H9 (cell line): Measurements from ENCODE around the gene PTGER3. TPM values are rescaled to one million over a fixed set of nuclear protein-coding genes. Genes with fewer than 3 reads are reported as not detected.

Experiments used
- DNase-seq: peaks from one replicate; pipeline ENCODE4 v3.0.0-alpha.2; 2017
- H2AFZ ChIP-seq: one replicate; pipeline ENCODE4 v1.6.1; 2013; ENCODE audit warnings: mild to moderate bottlenecking, low read length, control low read depth, moderate library complexity
- H2AK5ac ChIP-seq: 2 replicates; pipeline ENCODE4 v1.6.1; 2013; ENCODE audit warnings: low read length, control low read depth, mixed read lengths; ENCODE audit not compliant: insufficient read length
- H2BK120ac ChIP-seq: one replicate; pipeline ENCODE4 v1.6.1; 2013; ENCODE audit warnings: low read depth, mild to moderate bottlenecking, low read length, control low read depth, inconsistent platforms; ENCODE audit not compliant: poor library complexity, severe bottlenecking
- H2BK12ac ChIP-seq: 2 replicates; pipeline ENCODE4 v1.6.1; 2013; ENCODE audit warnings: low read length, control low read depth, mixed read lengths, low read depth; ENCODE audit not compliant: insufficient read length
- H2BK15ac ChIP-seq: 2 replicates; pipeline ENCODE4 v1.6.1; 2013; ENCODE audit warnings: low read depth, low read length, control low read depth
- H2BK20ac ChIP-seq: one replicate; pipeline ENCODE4 v1.6.1; 2013; ENCODE audit warnings: low read depth, mild to moderate bottlenecking, low read length, control low read depth, inconsistent platforms; ENCODE audit not compliant: poor library complexity, severe bottlenecking
- H2BK5ac ChIP-seq: 2 replicates; pipeline ENCODE4 v1.6.1; 2013; ENCODE audit warnings: low read length, control low read depth, mixed read lengths; ENCODE audit not compliant: insufficient read length
- H3K14ac ChIP-seq: 2 replicates; pipeline ENCODE4 v1.6.1; 2013; ENCODE audit warnings: low read length, control low read depth; ENCODE audit not compliant: insufficient read depth
- H3K18ac ChIP-seq: 2 replicates; pipeline ENCODE4 v1.6.1; 2013; ENCODE audit warnings: low read depth, mild to moderate bottlenecking, mixed read lengths, low read length, control low read depth; ENCODE audit not compliant: insufficient read length
- H3K23ac ChIP-seq: 2 replicates; pipeline ENCODE4 v1.6.1; 2013; ENCODE audit warnings: low read length, control low read depth, mixed read lengths, low read depth; ENCODE audit not compliant: insufficient read length
- H3K23me2 ChIP-seq: 2 replicates; pipeline ENCODE4 v1.6.1; 2013; ENCODE audit warnings: low read depth, mild to moderate bottlenecking, mixed read lengths, low read length, control low read depth; ENCODE audit not compliant: insufficient read length, poor library complexity, severe bottlenecking
- H3K27ac ChIP-seq: 2 replicates; pipeline ENCODE4 v1.5.1; 2013; ENCODE audit warnings: low read length, control low read depth, mixed read lengths, low read depth; ENCODE audit not compliant: insufficient read length
- H3K27me3 ChIP-seq: 2 replicates; pipeline ENCODE4 v1.6.1; 2013; ENCODE audit warnings: low read length, control low read depth, inconsistent platforms; ENCODE audit not compliant: insufficient read depth
- H3K4ac ChIP-seq: 2 replicates; pipeline ENCODE4 v1.6.1; 2013; ENCODE audit warnings: low read depth, mild to moderate bottlenecking, control low read depth, inconsistent platforms, low read length, moderate library complexity
- H3K4me1 ChIP-seq: 2 replicates; pipeline ENCODE4 v1.6.1; 2013; ENCODE audit warnings: low read length, control low read depth, inconsistent platforms; ENCODE audit not compliant: insufficient read depth
- H3K4me2 ChIP-seq: 2 replicates; pipeline ENCODE4 v1.6.1; 2013; ENCODE audit warnings: low read length, control low read depth, mixed read lengths; ENCODE audit not compliant: insufficient read length, insufficient read depth
- H3K56ac ChIP-seq: 2 replicates; pipeline ENCODE4 v1.6.1; 2013; ENCODE audit warnings: low read depth, mild to moderate bottlenecking, mixed read lengths, low read length, control low read depth; ENCODE audit not compliant: insufficient read length
- H3K79me1 ChIP-seq: 2 replicates; pipeline ENCODE4 v1.6.1; 2013; ENCODE audit warnings: low read depth, mild to moderate bottlenecking, moderate library complexity, low read length, control low read depth, inconsistent platforms; ENCODE audit not compliant: insufficient read depth, poor library complexity, severe bottlenecking
- H3K79me2 ChIP-seq: 2 replicates; pipeline ENCODE4 v1.6.1; 2013; ENCODE audit warnings: low read length, control low read depth, inconsistent platforms; ENCODE audit not compliant: insufficient read depth
- H3K9ac ChIP-seq: 2 replicates; pipeline ENCODE4 v1.6.1; 2013; ENCODE audit warnings: low read length, control low read depth, mixed read lengths; ENCODE audit not compliant: insufficient read length; ENCODE audit errors: extremely low read depth
- H3K9me3 ChIP-seq: one replicate; pipeline ENCODE4 v1.6.1; 2013; ENCODE audit warnings: low read depth, low read length, inconsistent platforms; ENCODE audit not compliant: control insufficient read depth
- H3T11ph ChIP-seq: one replicate; pipeline ENCODE4 v1.6.1; 2013; ENCODE audit warnings: mild to moderate bottlenecking, low read length, control low read depth, inconsistent platforms
- H4K20me1 ChIP-seq: one replicate; pipeline ENCODE4 v1.6.1; 2013; ENCODE audit not compliant: control insufficient read depth, insufficient read length, insufficient read depth
- H4K5ac ChIP-seq: 2 replicates; pipeline ENCODE4 v1.6.1; 2013; ENCODE audit warnings: low read depth, mild to moderate bottlenecking, mixed read lengths, low read length, control low read depth; ENCODE audit not compliant: insufficient read length
- H4K8ac ChIP-seq: replicated peaks from 2 replicates; pipeline ENCODE4 v1.6.1; 2013; ENCODE audit warnings: low read length, control low read depth, mixed read lengths, low read depth; ENCODE audit not compliant: insufficient read length
- H4K91ac ChIP-seq: 2 replicates; pipeline ENCODE4 v1.6.1; 2013; ENCODE audit warnings: low read depth, mild to moderate bottlenecking, moderate library complexity, mixed read lengths, low read length, control low read depth; ENCODE audit not compliant: insufficient read length
- H3K27ac Mint-ChIP-seq, 3 experiments: 2 replicates in 2 of 3; 3 replicates in 1 of 3; pipeline ENCODE4 v1.8.0; 2020 to 2021; ENCODE audit warnings: mixed read lengths in 3 of 3, mild to moderate bottlenecking in 1 of 3, moderate library complexity in 1 of 3
- H3K27me3 Mint-ChIP-seq: 2 replicates; pipeline ENCODE4 v1.8.0; 2021; ENCODE audit warnings: low read depth, mild to moderate bottlenecking, moderate library complexity, mixed read lengths
- H3K36me3 Mint-ChIP-seq, 3 experiments: 2 replicates in 2 of 3; 3 replicates in 1 of 3; pipeline ENCODE4 v1.8.0; 2020 to 2021; ENCODE audit warnings: low read depth in 3 of 3, mixed read lengths in 3 of 3; ENCODE audit not compliant: insufficient read depth in 1 of 3
- H3K4me1 Mint-ChIP-seq, 2 experiments: 2 replicates each; pipeline ENCODE4 v1.8.0; 2020; ENCODE audit warnings: mixed read lengths in 2 of 2
- H3K4me3 Mint-ChIP-seq, 2 experiments: 2 replicates in 1 of 2; 3 replicates in 1 of 2; pipeline ENCODE4 v1.8.0; 2020 to 2021; ENCODE audit warnings: mild to moderate bottlenecking in 2 of 2, mixed read lengths in 2 of 2, moderate library complexity in 1 of 2
- H3K9me3 Mint-ChIP-seq, 2 experiments: 2 replicates in 1 of 2; 3 replicates in 1 of 2; pipeline ENCODE4 v1.8.0; 2020; ENCODE audit warnings: mild to moderate bottlenecking in 2 of 2, mixed read lengths in 2 of 2, moderate library complexity in 1 of 2
- WGBS: extraction: QIAGEN DNeasy Blood & Tissue Kit; methylation state at CpG from one replicate; pipeline ENCODE4 v1.1.7; 2013; ENCODE audit warnings: missing lambda C conversion rate, low lambda C conversion rate, mixed read lengths; ENCODE audit not compliant: insufficient read length; ENCODE audit errors: extremely low coverage; 5-methylcytosine and 5-hydroxymethylcytosine counted together
- total RNA-seq: library from RNA; stranded (reverse); gene quantifications from 2 replicates; pipeline ENCODE4 v1.2.1, GENCODE V29; 2021
- TF ChIP-seq, protein P1 (sequence below): fragments of 200-600 bp; sonication (generic); conservative IDR thresholded peaks from 3 replicates; pipeline ENCODE4 v1.8.0; 2021; ENCODE audit warnings: antibody characterized with exemption, mild to moderate bottlenecking

PTGER3 gene
- total RNA-seq, 1 experiment from 2014 or later = 0.26 TPM

DNA sequence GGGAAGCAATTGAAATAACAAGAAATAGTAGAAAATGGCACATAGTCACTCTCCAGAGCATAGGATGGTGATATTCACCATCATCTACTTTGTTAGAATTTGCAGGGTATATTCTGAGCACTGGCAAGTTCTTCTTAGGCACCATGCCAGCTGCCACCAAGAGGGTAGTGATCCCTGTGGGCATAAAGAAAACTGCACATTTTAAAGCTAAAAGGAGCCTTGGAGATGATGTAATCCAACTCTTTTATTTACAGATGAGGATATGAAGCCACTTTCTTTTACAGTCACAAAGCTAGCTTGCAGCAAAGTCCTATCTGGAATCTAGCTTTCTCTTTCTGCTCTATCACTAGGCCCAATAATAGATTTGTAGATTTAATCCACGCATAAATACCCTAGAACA is 69.0 kb downstream of the PTGER3 start:
- WGBS = no CpG with 5 or more reads among the region's 1 CpG

More for the DNA sequence above, 69.0 kb downstream of the PTGER3 start:
- no peak overlapping the region for H3K23ac ChIP-seq
- no peak overlapping the region for H3T11ph ChIP-seq
- no peak overlapping the region for H2BK12ac ChIP-seq
- no peak overlapping the region for H3K14ac ChIP-seq
- H4K5ac ChIP-seq = no peak overlapping the region
- Mint-ChIP-seq H3K4me1 (no peaks in the 10 kb centered on the region), H3K27ac (no peak overlapping the region), H3K36me3 (no peaks in the 10 kb centered on the region), H3K4me3 (no peak overlapping the region), H3K9me3 (no peaks in the 10 kb centered on the region), H3K27me3 (no peaks in the 10 kb centered on the region)
- no peak overlapping the region for H2AK5ac ChIP-seq
- TF ChIP-seq, protein P1, sequence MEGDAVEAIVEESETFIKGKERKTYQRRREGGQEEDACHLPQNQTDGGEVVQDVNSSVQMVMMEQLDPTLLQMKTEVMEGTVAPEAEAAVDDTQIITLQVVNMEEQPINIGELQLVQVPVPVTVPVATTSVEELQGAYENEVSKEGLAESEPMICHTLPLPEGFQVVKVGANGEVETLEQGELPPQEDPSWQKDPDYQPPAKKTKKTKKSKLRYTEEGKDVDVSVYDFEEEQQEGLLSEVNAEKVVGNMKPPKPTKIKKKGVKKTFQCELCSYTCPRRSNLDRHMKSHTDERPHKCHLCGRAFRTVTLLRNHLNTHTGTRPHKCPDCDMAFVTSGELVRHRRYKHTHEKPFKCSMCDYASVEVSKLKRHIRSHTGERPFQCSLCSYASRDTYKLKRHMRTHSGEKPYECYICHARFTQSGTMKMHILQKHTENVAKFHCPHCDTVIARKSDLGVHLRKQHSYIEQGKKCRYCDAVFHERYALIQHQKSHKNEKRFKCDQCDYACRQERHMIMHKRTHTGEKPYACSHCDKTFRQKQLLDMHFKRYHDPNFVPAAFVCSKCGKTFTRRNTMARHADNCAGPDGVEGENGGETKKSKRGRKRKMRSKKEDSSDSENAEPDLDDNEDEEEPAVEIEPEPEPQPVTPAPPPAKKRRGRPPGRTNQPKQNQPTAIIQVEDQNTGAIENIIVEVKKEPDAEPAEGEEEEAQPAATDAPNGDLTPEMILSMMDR = no peak
- H2BK20ac ChIP-seq = no peak overlapping the region
- H4K8ac ChIP-seq = no peak overlapping the region
- H3K79me2 ChIP-seq = no peaks in the 10 kb centered on the region
- H4K91ac ChIP-seq = no peak overlapping the region
- no peaks in the 10 kb centered on the region for H3K9me3 ChIP-seq
- DNase-seq = no peak
- H3K56ac ChIP-seq = no peak overlapping the region
- no peaks in the 10 kb centered on the region for H4K20me1 ChIP-seq
- no peak overlapping the region for H3K4me2 ChIP-seq
- H2BK5ac ChIP-seq = no peak overlapping the region
- H3K23me2 ChIP-seq = no peaks in the 10 kb centered on the region
- no peaks in the 10 kb centered on the region for H3K79me1 ChIP-seq
- no peak overlapping the region for H2AFZ ChIP-seq
- H2BK120ac ChIP-seq = no peak overlapping the region
- H3K4me1 ChIP-seq = no peaks in the 10 kb centered on the region
- H3K4ac ChIP-seq = no peak overlapping the region
- no peak overlapping the region for H2BK15ac ChIP-seq
- H3K27ac ChIP-seq = no peak overlapping the region
- H3K27me3 ChIP-seq = no peaks in the 10 kb centered on the region
- H3K18ac ChIP-seq = no peak overlapping the region
- no peak overlapping the region for H3K9ac ChIP-seq
